ENCODE results near the gene C5orf15. TPM values are rescaled to one million over a fixed set of nuclear protein-coding genes. Genes with fewer than 3 reads are reported as not detected.
A peak's percentile ranks its signal among the peaks of the same experiment; 100 is the strongest.

C5orf15 gene
- total RNA-seq, 3 donors from 2014 or later: 24.5 to 38.3 (median 26.8) TPM

- intact Hi-C loops (cut with DNase I, micrococcal nuclease): no loop called here
- H3K9me3 ChIP-seq: no peaks in the 10 kb centered on the region
- no peak overlapping the region for H3K4me3 ChIP-seq
- H3K36me3 ChIP-seq (ENCODE audit: low read depth): no peaks in the 10 kb centered on the region
- DNase-seq (no peak), ATAC-seq (no peak)
- H3K4me1 ChIP-seq (ENCODE audit: low read depth): no peaks in the 10 kb centered on the region
- no peak for TF ChIP-seq CTCF (IDR thresholded peaks at IDR 0.05)
These were observed 34.1 kb downstream of the C5orf15 start for GRCh38 chr5:133934311-133934710.

DNA sequence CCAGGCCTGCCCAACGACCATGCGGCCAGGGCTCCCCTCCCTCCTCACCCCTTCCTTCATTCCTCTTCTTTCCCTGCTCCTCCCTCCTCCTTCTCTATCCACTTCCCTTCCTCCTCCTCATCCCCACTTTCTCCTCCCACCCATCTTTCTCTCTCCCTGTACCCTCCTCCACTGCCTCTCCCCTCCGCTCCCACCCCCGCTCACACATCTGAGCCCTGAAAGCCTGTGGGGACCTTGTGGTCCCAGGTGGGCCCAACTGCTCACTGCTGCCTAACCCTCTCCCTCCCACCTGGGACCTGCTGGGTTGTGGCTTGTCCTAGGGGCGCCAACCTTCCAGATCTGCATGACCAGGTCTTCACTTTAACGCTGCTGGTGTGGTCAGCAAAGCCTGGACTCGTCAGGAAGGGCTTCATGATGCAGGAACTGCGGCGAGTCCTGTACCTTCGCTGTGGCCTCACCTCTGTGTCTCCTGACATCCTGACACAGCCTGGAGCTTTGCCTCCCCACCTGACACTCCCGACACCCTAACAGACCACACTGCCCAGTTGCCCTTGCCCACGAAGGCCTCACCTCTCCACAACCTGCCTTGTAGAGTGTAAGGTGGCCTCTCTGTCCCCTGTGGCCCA, 34.6 kb downstream of the C5orf15 start:
- ATAC-seq (no peak), DNase-seq (no peak)
- Histone ChIP-seq H3K4me3 (no peak overlapping the region), H3K36me3 (ENCODE audit: low read depth) (no peaks in the 10 kb centered on the region), H3K9me3 (no peaks in the 10 kb centered on the region), H3K4me1 (ENCODE audit: low read depth) (no peaks in the 10 kb centered on the region)
- intact Hi-C loops (cut with DNase I, micrococcal nuclease): no loop called here
- no peak for TF ChIP-seq CTCF (IDR thresholded peaks at IDR 0.05)

GRCh38 chr5:133933169-133933509, 35.3 kb downstream of the C5orf15 start:
- no peak for TF ChIP-seq CTCF (IDR thresholded peaks at IDR 0.05)
- no peak for DNase-seq
- intact Hi-C loops (cut with DNase I, micrococcal nuclease): no loop called here
- no peak for ATAC-seq
- Histone ChIP-seq H3K9me3 (no peaks in the 10 kb centered on the region), H3K4me1 (ENCODE audit: low read depth) (no peaks in the 10 kb centered on the region), H3K4me3 (no peak overlapping the region), H3K36me3 (ENCODE audit: low read depth) (no peaks in the 10 kb centered on the region)

GRCh38 chr5:133932441-133933168, 35.8 kb downstream of the C5orf15 start:
- no peaks in the 10 kb centered on the region for H3K4me1 ChIP-seq (ENCODE audit: low read depth)
- intact Hi-C loops (cut with DNase I, micrococcal nuclease): no loop called here
- peak in 1 of 3 donors; percentile 9 for DNase-seq
- ATAC-seq: peak; percentile 58
- TF ChIP-seq CTCF (IDR thresholded peaks at IDR 0.05): no peak
- H3K36me3 ChIP-seq (ENCODE audit: low read depth): no peaks in the 10 kb centered on the region
- no peak overlapping the region for H3K4me3 ChIP-seq
- no peaks in the 10 kb centered on the region for H3K9me3 ChIP-seq

DNA sequence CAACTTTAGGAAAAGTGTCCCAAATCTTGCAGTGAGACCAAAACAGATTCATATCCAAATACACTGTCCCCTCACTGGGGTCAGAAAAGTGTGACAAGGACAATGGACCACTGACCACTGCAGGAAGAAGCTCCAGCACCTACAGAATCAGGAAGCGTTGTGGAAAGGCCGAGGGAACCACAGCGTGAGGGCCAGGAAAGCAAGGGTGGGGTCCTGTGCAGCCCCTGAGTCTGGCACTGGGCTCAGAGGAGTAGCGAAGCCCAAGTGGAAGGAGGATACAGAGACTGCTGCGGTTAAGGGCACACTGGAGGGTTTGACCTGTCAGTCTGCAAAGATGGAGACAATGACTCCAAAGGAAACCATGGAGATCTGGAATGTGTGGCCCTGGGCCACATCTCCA, 36.9 kb downstream of the C5orf15 start:
- Histone ChIP-seq H3K4me1 (ENCODE audit: low read depth) (no peaks in the 10 kb centered on the region), H3K36me3 (ENCODE audit: low read depth) (no peaks in the 10 kb centered on the region), H3K9me3 (no peaks in the 10 kb centered on the region), H3K4me3 (no peak overlapping the region)
- intact Hi-C loops (cut with DNase I, micrococcal nuclease): no loop called here
- DNase-seq (no peak), ATAC-seq (no peak)
- no peak for TF ChIP-seq CTCF (IDR thresholded peaks at IDR 0.05)
